A673 (cell line): ENCODE data around the gene APMAP.

ENCODE experiments used
- EZH2 ChIP-seq: fragments of 200-600 bp; sonication (generic); IDR thresholded peaks from 2 replicates; pipeline ENCODE4 v1.6.1; 2017; ENCODE audit warnings: borderline replicate concordance, low read depth, mild to moderate bottlenecking, mixed read lengths, antibody characterized with exemption, low read length; ENCODE audit not compliant: poor library complexity, severe bottlenecking
- TF ChIP-seq, protein P1 (sequence below): fragments of 300-800, 200-600 bp; sonication (generic); conservative IDR thresholded peaks from 2 replicates; pipeline ENCODE4 v1.5.1; 2017; ENCODE audit warnings: low read depth, mild to moderate bottlenecking, antibody characterized with exemption, low read length, moderate library complexity, mixed read lengths

DNA sequence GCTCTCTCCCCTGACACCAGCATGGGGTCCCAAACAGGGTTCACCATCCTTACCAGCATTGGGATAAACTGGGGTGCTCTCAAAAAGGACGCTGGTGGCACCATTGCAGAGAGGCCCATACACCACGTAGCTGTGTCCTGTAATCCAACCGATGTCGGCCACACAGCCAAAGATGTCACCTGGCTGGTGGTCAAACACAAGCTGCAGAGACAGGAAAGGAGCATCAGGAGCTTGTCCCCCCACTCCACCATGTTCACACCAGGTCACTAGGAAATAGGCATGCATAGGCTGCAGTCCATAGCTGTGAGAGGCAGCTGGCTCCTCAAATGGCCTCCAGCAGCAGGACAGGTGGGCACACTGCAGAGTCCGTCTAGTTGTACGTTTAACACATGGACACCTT, 28.8 kb upstream of the APMAP start:
- TF ChIP-seq, protein P1, sequence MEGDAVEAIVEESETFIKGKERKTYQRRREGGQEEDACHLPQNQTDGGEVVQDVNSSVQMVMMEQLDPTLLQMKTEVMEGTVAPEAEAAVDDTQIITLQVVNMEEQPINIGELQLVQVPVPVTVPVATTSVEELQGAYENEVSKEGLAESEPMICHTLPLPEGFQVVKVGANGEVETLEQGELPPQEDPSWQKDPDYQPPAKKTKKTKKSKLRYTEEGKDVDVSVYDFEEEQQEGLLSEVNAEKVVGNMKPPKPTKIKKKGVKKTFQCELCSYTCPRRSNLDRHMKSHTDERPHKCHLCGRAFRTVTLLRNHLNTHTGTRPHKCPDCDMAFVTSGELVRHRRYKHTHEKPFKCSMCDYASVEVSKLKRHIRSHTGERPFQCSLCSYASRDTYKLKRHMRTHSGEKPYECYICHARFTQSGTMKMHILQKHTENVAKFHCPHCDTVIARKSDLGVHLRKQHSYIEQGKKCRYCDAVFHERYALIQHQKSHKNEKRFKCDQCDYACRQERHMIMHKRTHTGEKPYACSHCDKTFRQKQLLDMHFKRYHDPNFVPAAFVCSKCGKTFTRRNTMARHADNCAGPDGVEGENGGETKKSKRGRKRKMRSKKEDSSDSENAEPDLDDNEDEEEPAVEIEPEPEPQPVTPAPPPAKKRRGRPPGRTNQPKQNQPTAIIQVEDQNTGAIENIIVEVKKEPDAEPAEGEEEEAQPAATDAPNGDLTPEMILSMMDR: no peak
- TF ChIP-seq EZH2: no peak
